Measurements from ENCODE around the gene KBTBD13. TPM values are rescaled to one million over a fixed set of nuclear protein-coding genes. Genes with fewer than 3 reads are reported as not detected.

The KBTBD13 gene
- total RNA-seq, result not detected

GRCh38 chr15:65076486-65077290 is at the start of gene KBTBD13:
KBTBD13 (plus strand) TSS chr15:65076746; CDS start chr15:65076816, 70 bp downstream.
- no peak for ATAC-seq (ENCODE audit: low FRiP score)
- DNase-seq (ENCODE audit: low spot score), result no peak
- TF ChIP-seq, protein P1, sequence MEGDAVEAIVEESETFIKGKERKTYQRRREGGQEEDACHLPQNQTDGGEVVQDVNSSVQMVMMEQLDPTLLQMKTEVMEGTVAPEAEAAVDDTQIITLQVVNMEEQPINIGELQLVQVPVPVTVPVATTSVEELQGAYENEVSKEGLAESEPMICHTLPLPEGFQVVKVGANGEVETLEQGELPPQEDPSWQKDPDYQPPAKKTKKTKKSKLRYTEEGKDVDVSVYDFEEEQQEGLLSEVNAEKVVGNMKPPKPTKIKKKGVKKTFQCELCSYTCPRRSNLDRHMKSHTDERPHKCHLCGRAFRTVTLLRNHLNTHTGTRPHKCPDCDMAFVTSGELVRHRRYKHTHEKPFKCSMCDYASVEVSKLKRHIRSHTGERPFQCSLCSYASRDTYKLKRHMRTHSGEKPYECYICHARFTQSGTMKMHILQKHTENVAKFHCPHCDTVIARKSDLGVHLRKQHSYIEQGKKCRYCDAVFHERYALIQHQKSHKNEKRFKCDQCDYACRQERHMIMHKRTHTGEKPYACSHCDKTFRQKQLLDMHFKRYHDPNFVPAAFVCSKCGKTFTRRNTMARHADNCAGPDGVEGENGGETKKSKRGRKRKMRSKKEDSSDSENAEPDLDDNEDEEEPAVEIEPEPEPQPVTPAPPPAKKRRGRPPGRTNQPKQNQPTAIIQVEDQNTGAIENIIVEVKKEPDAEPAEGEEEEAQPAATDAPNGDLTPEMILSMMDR (IDR thresholded peaks at IDR 0.05), result no peak

- TF ChIP-seq, protein P1 (IDR thresholded peaks at IDR 0.05), result no peak
- no peak for ATAC-seq (ENCODE audit: low FRiP score)
Observed at GRCh38 chr15:65026756-65027155, 49.8 kb upstream of the KBTBD13 start.

GRCh38 chr15:65027593-65027992 is 49.0 kb upstream of the KBTBD13 start:
- TF ChIP-seq, protein P1 (IDR thresholded peaks at IDR 0.05), result no peak
- DNase-seq (ENCODE audit: low spot score) (no peak), ATAC-seq (ENCODE audit: low FRiP score) (no peak)

More at GRCh38 chr15:65026756-65027155, 49.8 kb upstream of the KBTBD13 start:
- no peak for DNase-seq (ENCODE audit: low spot score)

DNA sequence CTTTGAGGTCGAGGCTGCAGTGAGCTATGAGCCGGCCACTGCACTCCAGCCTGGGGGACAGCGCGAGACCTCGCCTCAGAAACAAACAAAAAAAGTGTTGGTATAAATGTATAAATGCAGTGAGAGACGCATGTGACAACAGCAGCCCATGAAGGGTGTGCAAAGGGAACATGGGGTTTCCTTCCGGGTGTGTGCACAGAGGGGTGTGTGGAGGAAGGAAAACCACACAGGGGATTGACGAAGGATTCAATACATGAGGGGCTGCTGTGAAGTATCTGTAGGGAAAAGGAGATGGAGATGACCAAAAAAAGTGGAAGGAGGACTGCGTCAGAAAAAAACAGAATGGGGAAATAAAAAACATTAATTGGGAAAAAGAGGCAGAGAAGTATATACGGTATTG is 48.2 kb upstream of the KBTBD13 start:
- ATAC-seq (ENCODE audit: low FRiP score) (no peak), DNase-seq (ENCODE audit: low spot score) (no peak)
- TF ChIP-seq, protein P1 (IDR thresholded peaks at IDR 0.05), result no peak

DNA sequence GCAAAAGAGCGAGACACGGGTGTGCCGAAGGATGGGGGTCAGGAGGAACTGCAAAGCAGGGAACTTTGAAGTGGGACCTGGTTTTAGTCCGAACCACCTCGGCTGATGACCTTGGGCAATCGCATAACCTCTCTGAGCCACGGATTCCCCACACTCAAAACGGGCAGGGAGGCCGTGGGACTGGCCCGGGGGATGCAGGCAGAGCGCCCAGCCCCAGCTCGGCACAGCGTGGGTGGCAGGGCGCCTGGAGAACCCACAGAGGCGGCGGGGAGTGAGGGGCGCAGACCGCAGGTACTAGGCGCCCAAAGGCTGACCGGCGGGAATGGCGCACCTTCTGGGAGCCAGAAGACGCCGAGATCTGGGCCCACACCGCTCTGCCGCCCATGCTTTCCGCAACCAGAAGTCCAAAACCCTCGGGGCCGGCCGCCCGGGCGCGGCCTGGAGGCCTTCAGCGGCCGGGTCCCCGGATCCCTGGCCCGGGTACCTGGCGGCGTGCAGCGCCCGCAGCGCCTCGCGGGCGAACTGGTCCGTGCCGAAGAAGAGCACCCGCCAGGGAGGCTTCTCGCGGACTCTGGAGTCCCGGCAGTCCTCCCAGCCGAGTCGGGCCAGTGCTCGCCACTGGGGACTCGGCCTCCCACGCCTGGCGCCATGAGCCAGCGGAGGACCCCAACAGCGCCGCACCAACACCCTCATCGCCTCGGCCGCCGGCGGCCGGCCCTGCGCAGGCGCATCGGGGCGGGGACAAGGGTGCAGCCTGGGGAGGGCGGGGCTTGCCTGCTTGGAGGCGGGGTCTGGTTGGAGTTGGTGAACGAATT is 47.4 kb upstream of the KBTBD13 start, which contains the start of gene MTFMT:
MTFMT (minus strand) TSS at position 719 of the 815 bp plus-strand sequence; CDS start at position 693, 26 bp downstream.
- ATAC-seq (ENCODE audit: low FRiP score) (peak; percentile 92), DNase-seq (ENCODE audit: low spot score) (peak; percentile 82)
- TF ChIP-seq, protein P1 (IDR thresholded peaks at IDR 0.05), result no peak

DNA sequence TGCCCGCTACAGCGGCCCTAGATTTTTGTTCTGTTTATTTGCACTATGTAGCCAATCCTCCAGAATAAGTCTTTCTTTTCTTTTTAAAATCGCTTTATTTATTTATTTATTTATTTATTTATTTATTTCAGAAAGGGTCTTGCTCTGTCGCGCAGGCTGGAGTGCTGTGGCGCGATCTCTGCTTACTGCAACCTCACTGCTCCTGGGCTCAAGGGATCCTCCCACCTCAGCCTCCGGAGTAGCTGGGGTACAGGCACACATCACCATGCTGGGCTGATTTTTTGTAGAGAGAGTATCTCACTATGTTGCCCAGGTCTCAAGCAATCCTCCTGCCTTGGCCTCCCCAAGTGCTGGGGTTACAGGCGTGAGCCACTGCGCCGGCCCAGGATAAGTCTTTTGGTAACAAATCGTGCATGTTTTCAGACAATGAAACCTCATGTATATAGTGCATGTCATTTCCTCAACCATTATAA is 46.8 kb upstream of the KBTBD13 start:
- ATAC-seq (ENCODE audit: low FRiP score), result no peak

More for the DNA sequence above, 46.8 kb upstream of the KBTBD13 start:
- TF ChIP-seq, protein P1 (IDR thresholded peaks at IDR 0.05), result no peak
- no peak for DNase-seq (ENCODE audit: low spot score)
